Epithelial cell of esophagus (primary cell): Measurements from ENCODE around the gene CHST11.
"Not testable (repeated sequence)": the region's sequence is repeated elsewhere in the genome, so short reads cannot be mapped to it uniquely, and the experiment has no call there.

Experiments
- DNase-seq: peaks from one replicate; pipeline ENCODE4 v3.0.0; 2010; ENCODE audit warnings: low read depth
- H3K4me3 ChIP-seq: 2 replicates; pipeline ENCODE4 v1.5.1; 2011; ENCODE audit warnings: mild to moderate bottlenecking, low read length, control low read depth
- TF ChIP-seq, protein P1 (sequence below): IDR thresholded peaks from 2 replicates; pipeline ENCODE4 v1.5.1; 2011; ENCODE audit warnings: low read depth, mild to moderate bottlenecking, low read length, control low read depth, inconsistent platforms; ENCODE audit not compliant: insufficient read depth; ENCODE audit errors: missing control alignments

Gene CHST11

DNA sequence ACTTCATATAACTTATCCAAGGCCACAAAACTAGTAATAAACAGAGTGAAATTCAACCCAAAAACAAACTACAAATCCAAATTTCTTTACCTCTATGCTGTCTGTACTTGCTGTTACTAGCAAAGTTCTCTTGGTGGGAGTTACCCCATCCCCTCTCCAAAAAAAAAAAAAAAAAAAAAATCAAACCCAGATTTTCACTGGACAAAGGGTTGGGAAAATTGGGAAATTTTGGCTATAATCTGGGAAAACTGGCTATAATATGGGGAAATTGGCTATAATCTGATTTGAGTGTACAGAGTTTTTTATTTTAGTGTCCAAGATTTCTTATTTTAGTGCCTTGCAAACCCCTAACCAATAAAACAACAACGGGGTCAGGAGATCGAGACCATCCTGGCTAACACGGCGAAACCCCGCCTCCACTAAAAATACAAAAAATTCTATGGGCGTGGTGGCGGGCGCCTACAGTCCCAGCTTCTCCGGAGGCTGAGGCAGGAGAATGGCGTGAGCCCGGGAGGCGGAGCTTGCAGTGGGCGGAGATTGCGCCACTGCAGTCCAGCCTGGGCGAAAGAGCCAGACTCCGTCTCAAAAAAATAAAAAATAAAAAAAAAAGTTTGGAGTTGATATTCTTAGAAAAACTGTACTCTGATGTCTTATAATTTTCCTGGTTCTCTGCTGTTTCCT lies 148.4 kb downstream of the CHST11 start:
- no peak overlapping the region for H3K4me3 ChIP-seq
- TF ChIP-seq, protein P1, sequence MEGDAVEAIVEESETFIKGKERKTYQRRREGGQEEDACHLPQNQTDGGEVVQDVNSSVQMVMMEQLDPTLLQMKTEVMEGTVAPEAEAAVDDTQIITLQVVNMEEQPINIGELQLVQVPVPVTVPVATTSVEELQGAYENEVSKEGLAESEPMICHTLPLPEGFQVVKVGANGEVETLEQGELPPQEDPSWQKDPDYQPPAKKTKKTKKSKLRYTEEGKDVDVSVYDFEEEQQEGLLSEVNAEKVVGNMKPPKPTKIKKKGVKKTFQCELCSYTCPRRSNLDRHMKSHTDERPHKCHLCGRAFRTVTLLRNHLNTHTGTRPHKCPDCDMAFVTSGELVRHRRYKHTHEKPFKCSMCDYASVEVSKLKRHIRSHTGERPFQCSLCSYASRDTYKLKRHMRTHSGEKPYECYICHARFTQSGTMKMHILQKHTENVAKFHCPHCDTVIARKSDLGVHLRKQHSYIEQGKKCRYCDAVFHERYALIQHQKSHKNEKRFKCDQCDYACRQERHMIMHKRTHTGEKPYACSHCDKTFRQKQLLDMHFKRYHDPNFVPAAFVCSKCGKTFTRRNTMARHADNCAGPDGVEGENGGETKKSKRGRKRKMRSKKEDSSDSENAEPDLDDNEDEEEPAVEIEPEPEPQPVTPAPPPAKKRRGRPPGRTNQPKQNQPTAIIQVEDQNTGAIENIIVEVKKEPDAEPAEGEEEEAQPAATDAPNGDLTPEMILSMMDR = no peak
- no peak for DNase-seq

GRCh38 chr12:104605685-104606084 lies 148.9 kb downstream of the CHST11 start:
- no peak overlapping the region for H3K4me3 ChIP-seq
- TF ChIP-seq, protein P1 = no peak
- no peak for DNase-seq

DNA sequence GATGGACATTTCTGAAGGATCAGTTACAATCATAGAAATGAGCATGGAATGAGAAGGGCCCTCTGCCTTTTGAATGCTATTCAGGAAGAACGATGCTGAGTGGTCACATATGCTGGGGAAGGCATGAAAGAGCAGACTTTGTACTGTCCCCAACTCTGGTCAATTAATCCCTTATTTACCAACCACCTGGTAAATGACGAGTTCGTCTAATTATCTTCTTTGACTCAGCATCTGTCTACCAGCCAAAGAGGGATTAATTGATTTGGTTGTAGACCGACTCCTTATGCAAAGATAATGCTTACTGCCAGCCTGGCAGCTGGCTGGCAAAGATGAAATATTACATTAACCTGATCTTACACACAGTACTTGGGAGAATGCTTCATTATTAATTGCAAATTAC lies 152.2 kb downstream of the CHST11 start:
- H3K4me3 ChIP-seq = no peak overlapping the region
- TF ChIP-seq, protein P1 = no peak
- DNase-seq = no peak

DNA sequence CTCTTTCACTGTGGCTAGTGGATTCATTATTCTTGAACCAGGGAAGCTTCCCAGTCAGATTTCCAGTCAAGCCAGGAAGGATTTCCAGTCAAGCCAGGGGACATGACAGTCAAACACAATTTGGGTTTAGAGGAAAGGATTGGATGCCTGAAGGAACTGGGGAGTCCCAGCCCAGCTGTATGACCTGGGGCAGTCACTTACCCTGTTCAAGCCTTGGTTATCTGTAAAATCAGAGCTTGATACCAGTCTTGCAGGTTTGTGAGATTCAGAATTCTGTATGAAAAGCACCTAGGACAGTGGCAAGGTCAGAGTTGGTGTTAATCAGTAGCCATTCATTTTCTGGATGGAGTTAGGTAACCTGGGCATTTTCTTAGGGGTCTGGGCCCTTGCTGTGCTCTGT lies 152.7 kb downstream of the CHST11 start:
- DNase-seq = no peak
- no peak overlapping the region for H3K4me3 ChIP-seq
- TF ChIP-seq, protein P1 = no peak

DNA sequence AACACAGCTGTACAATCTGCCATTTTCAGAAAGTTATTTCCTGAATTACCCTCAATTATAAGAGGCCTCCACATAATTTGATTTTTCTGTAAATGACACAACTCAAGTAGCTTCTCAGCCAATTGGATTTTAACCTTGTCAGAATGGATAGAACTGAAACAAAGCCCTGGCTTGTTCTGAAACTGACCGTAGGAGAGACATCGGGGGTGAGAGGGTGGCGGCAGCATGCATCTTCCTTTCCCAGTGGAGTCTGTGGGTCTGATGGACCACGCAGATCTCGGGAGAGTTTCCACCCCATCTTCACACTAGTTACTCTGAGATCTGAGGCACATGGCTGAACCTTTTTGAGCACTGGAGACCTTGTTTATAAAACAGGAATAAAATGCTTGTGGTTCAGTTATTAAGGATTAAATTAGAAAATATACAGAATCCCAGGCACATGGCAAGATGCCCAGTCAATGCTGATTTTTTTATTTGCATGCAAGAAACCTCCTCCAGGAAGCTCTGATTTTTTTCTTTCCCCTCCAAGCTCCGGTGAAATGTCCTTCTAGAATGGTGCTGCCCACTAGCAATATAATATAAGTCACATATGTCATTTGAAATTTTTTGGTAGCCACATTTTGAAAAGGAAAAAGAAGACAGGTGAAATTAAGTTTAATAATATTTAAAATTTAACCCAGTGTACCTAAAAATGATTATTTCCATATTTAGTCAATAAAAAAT lies 153.9 kb downstream of the CHST11 start:
- TF ChIP-seq, protein P1 = no peak
- no peak for DNase-seq
- H3K4me3 ChIP-seq = no peak overlapping the region

DNA sequence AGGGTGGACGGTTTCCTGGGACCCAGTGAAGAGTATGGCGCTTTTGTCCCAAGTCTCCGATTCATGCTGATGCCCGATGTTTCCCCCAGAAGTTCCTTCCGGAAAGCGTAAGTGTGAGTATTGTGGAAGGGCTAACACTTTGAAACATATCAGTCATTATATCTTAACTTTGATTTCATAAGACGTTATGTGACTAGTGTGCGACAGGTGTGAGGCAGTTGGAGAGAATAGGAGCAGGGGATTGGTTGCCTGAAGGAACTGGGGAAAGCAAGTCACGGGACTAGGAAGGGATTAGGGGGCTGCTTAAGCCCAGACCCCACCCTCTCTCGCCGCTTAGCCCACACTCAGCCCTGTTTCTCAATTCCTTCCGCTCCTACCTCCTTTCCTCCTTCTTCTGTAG lies 154.9 kb downstream of the CHST11 start:
- no peak for DNase-seq
- H3K4me3 ChIP-seq = no peak overlapping the region
- TF ChIP-seq, protein P1 = no peak

GRCh38 chr12:104613372-104613771 lies 156.6 kb downstream of the CHST11 start:
- not testable (repeated sequence) for DNase-seq, H3K4me3 ChIP-seq
